Effector CD4-positive, alpha-beta T cell (primary cell): ENCODE data around the gene CYP4F8. TPM values are rescaled to one million over a fixed set of nuclear protein-coding genes. Genes with fewer than 3 reads are reported as not detected.
A peak's percentile ranks its signal among the peaks of the same experiment; 100 is the strongest.
"Not testable (repeated sequence)": the region's sequence is repeated elsewhere in the genome, so short reads cannot be mapped to it uniquely, and the experiment has no call there.

Experiments
- DNase-seq: peaks from one replicate; pipeline ENCODE4 v3.0.0-alpha.2; 2020
- total RNA-seq: gene quantifications from one replicate; lab custom pipeline; 2026; lab: John Stamatoyannopoulos, UW

Gene CYP4F8, protein sequence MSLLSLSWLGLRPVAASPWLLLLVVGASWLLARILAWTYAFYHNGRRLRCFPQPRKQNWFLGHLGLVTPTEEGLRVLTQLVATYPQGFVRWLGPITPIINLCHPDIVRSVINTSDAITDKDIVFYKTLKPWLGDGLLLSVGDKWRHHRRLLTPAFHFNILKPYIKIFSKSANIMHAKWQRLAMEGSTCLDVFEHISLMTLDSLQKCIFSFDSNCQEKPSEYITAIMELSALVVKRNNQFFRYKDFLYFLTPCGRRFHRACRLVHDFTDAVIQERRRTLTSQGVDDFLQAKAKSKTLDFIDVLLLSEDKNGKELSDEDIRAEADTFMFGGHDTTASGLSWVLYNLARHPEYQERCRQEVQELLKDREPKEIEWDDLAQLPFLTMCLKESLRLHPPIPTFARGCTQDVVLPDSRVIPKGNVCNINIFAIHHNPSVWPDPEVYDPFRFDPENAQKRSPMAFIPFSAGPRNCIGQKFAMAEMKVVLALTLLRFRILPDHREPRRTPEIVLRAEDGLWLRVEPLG
- not detected for total RNA-seq

- no peak for DNase-seq
Measured at GRCh38 chr19:15614507-15615379, at the start of gene CYP4F8. TSS of gene CYP4F8 (plus strand) at chr19:15615218. CDS start at chr19:15615617, 399 bp downstream.

GRCh38 chr19:15570420-15570819 is 44.6 kb upstream of the CYP4F8 start:
- no peak for DNase-seq

GRCh38 chr19:15575406-15575805 is 39.6 kb upstream of the CYP4F8 start:
- no peak for DNase-seq

- no peak for DNase-seq
Measured at GRCh38 chr19:15576526-15577156, 38.4 kb upstream of the CYP4F8 start.

- no peak for DNase-seq
Measured at GRCh38 chr19:15577184-15577771, 37.7 kb upstream of the CYP4F8 start.

GRCh38 chr19:15583346-15583745 is 31.7 kb upstream of the CYP4F8 start:
- no peak for DNase-seq

DNA sequence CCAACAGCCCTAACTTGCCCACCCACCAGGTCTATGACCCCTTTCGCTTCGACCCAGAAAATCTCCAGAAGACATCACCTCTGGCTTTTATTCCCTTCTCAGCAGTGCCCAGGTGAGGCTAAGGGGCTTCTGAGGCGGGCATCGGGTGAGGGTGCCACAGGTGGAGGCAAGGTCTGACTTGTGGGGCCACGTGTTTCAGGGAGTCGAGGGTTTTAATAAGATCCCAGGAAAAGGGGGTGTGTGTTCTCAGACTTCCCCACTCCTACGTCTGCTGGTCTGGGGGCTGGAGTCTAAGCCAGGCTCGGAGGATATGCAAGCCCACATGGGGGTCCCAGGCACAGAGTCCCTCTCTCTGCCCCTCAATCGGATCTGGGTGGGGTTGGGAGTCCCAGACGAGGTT is 30.9 kb upstream of the CYP4F8 start:
- no peak for DNase-seq

DNA sequence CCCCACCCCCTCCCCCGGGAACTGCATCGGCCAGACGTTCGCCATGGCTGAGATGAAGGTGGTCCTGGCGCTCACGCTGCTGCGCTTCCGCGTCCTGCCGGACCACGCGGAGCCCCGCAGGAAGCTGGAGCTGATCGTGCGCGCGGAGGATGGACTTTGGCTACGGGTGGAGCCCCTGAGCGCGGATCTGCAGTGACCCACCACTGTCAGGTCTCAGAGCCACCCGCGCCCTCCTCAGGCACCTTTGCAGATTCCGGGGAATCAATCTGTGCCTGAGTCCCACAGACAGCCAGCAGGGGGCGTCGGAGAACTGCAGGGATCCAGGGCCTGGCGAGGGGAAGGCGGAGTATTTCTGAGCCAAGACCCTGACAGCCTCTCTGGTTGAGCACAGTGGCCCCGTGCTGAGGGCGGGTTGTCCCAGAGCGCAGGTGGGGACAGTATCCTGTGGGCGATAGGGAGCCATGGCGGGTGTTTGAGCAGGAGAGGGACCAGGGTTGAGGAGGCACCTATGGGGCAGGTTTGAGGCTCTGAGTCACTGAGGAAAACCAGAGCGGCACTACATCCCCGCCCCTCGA is 30.4 kb upstream of the CYP4F8 start:
- DNase-seq, result peak; percentile 79

GRCh38 chr19:15587663-15588062 is 27.4 kb upstream of the CYP4F8 start:
- no peak for DNase-seq

GRCh38 chr19:15588265-15588664 is 26.8 kb upstream of the CYP4F8 start:
- DNase-seq, result no peak

DNA sequence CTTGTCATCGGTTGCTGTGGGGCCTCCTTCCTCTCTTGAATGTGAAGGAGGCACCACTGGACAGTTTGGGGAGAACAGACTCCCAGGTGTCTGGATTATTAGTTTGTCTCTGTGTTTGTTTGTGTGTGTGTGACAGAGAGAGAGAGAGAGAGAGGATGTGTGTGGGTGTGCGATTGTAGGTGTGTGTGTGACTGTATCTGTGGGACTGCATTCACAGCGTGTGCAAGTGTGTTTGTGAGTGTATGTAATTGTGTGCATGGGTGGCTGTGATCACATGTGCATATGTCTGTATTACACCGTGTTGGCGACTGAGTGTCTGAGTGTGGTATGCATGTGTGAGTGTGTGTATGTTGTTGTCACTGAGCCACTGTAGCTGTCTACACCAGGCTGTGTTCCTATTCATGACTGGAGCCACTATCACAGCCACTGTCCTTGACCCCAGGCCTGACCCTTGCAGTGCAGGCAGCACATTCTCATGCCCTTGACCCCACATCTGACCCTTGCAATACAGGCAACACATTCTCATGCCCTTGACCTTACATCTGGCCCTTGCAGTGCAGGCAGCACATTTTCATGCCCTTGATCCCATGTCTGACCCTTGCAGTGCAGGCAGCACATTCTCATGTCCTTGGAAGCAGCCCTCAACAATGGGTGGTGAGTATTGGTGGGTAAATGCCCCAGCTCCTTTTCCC is 25.1 kb upstream of the CYP4F8 start:
- no peak for DNase-seq

- no peak for DNase-seq
Measured at GRCh38 chr19:15591796-15592195, 23.2 kb upstream of the CYP4F8 start.

DNA sequence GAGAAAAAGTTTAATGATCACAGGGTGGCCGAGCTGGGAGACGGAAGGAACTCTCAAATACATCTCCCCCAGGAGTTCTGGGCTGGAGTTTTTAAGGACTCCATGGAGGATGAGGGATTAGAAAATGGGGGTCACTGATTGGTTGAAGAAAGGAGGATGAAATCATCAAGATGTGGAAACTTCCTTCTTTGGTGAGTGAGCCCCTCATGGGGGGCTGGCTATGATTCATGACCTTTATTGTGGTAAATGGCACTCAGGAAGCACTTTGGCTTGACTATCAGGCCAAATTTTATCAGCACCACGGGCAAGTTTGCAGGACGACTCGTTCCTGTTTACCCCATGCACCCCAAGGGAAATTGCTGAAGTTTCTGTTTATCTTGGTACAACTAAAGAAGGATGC is 22.5 kb upstream of the CYP4F8 start:
- not testable (repeated sequence) for DNase-seq

DNA sequence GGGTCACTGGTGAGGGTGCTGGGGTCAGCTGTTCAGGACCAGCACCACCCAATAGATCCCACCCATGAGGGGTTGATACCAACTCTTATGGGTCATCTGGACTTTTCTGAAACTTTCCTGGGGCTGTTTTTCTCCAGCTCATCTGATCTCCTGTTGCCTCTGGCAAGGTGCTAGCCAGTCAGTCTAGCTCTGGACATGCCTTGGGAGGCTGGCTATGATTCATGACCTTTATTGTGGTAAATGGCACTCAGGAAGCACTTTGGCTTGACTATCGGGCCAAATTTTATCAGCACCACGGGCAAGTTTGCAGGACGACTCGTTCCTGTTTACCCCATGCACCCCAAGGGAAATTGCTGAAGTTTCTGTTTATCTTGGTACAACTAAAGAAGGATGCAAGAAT is 21.3 kb upstream of the CYP4F8 start:
- DNase-seq, result not testable (repeated sequence)

DNA sequence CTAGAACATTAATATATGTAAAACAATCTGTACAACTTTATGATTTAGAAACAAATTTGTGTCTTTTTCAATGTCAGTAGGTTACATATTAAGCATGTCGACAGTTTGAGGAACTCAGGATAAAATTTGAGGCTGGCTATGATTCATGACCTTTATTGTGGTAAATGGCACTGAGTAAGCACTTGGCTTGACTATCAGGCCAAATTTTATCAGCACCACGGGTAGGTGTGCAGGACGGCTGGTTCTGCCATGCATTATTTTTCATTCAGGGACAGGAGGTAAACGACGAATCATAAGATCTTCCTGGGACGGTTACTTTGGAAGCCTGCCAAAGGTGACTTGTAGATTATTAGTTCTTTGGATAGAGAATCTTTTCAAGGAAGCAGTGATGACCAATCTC is 19.9 kb upstream of the CYP4F8 start:
- no peak for DNase-seq

DNA sequence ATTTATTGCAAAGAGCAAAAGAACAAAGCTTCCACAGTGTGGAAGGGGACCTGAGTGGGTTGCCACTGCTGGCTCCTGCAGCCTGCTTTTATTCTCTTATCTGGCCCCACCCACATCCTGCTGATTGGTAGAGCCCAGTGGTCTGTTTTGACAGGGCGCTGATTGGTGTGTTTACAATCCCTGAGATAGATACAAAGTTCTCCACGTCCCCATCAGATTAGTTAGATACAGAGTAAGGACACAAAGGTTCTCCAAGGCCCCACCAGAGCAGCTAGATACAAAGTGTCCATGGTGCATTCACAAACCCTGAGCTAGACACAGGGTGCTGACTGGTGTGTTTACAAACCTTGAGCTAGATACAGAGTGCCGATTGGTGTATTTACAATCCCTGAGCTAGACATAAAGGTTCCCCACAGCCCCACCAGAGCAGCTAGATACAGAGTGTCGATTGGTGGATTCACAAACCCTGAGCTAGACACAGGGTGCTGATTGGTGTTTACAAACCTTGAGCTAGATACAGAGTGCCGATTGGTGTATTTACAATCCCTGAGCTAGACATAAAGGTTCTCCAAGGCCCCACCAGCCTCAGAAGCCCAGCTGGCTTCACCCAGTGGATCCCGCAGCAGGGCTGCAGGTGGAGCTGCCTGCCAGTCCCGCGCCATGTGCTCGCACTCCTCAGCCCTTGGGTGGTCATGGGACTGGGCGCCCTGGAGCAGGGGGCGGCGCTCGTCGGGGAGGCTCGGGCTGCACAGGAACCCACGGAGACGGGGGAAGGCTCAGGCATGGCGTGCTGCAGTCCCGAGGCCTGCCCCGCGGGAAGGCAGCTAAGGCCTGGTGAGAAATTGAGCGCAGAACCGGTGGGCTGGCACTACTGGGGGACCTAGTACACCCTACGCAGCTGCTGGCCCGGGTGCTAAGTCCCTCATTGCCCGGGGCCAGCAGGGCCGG is 6.8 kb upstream of the CYP4F8 start:
- DNase-seq, result not testable (repeated sequence)

DNA sequence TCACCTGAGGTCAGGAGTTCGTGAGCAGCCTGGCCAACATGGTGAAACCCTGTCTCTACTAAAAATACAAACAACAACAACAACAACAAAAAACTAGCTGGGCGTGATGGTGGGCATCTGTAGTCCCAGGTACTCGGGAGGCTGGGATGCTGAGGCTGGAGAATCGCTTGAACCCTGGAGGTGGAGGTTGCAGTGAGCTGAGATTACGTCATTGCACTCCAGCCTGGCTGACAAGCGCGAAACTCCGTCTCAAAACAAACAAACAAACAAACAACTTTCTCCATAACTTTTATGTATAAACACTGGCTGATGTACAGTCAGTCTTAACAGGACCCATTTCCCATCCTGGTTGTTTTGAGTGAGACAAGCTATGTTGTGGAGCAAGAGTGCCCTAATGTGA is 5.8 kb upstream of the CYP4F8 start:
- DNase-seq, result no peak

GRCh38 chr19:15612342-15612741 is 2.7 kb upstream of the CYP4F8 start:
- no peak for DNase-seq

DNA sequence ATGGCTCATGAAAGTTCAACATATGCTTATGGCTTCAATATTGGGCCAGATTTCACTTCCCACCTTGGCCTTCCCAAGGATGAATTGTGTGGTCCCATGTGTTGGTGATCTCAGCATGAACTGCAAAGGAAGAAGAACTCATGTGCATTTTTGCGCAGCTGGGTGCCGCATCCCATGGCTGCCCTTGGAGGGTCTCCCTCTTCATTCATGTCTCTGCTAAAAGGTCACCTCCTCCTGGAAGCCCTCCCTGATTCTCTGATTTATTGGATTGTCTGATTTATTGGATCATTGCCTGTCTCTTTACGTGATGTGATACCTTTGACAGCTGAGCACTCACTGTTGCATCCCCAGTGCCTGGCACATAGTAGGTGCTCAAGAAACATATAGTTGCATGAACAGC is 1.7 kb upstream of the CYP4F8 start:
- no peak for DNase-seq

- DNase-seq, result no peak
Measured at GRCh38 chr19:15615526-15615925, 508 bp downstream of the CYP4F8 start.

- DNase-seq, result no peak
Measured at GRCh38 chr19:15616183-15616582, 1.2 kb downstream of the CYP4F8 start.
